Colonic mucosa (tissue), 4 donors: Measurements from ENCODE around the gene LOX. TPM values are rescaled to one million over a fixed set of nuclear protein-coding genes. Genes with fewer than 3 reads are reported as not detected.

Experiments used
- DNase-seq: peaks from one replicate; pipeline ENCODE4 v3.0.0-alpha.2; 2020
- H3K27ac ChIP-seq: fragments of 200-600 bp; one replicate; pipeline ENCODE4 v1.8.0; 2021
- H3K27me3 ChIP-seq: fragments of 200-600 bp; one replicate; pipeline ENCODE4 v1.8.0; 2021
- H3K36me3 ChIP-seq: fragments of 200-600 bp; one replicate; pipeline ENCODE4 v1.8.0; 2021
- H3K4me1 ChIP-seq: fragments of 200-600 bp; one replicate; pipeline ENCODE4 v1.8.0; 2021; ENCODE audit warnings: mild to moderate bottlenecking
- H3K4me3 ChIP-seq: fragments of 200-600 bp; one replicate; pipeline ENCODE4 v1.8.0; 2021
- H3K9ac ChIP-seq, 2 donors: one replicate each; pipeline ENCODE4 v1.7.0; 2013; ENCODE audit warnings: control low read depth in 2 of 2, low read depth in 2 of 2, low read length in 2 of 2
- H3K9me3 ChIP-seq: fragments of 200-600 bp; one replicate; pipeline ENCODE4 v1.8.0; 2021
- CTCF ChIP-seq: fragments of 200-600 bp; IDR thresholded peaks from one replicate; pipeline ENCODE4 v1.8.0; 2022; ENCODE audit warnings: antibody characterized with exemption, mild to moderate bottlenecking
- intact Hi-C: fragments of 100-400 bp; cut with DNase I; formaldehyde crosslinking; loops from one replicate; pipeline ENCODE4 v1.14.1; 2022
- total RNA-seq, 2 donors: library from RNA; stranded (reverse); fragmentation: NEBNext Ultra II Directional in 1 of 2; extraction: Animal tissue kit (Norgen Biotek cat#: 25700) in 1 of 2; gene quantifications; one replicate each; pipeline ENCODE4 v1.2.1, GENCODE V29; 2021
- donor health status: healthy.
- donor health status: DM: no; HTN: no; CAD: no.
- donor health status: DM: no; HTN: no; CAD: no.

Gene LOX
- total RNA-seq, 2 donors from 2014 or later = 2.0 to 6.2 TPM

- no peak for DNase-seq
- Histone ChIP-seq H3K27me3 (no peaks in the 10 kb centered on the region), H3K9me3 (no peaks in the 10 kb centered on the region), H3K4me1 (no peaks in the 10 kb centered on the region), H3K27ac (no peak overlapping the region), H3K4me3 (no peak overlapping the region), H3K9ac (no peak overlapping the region), H3K36me3 (no peaks in the 10 kb centered on the region)
- intact Hi-C loops = loop anchor here (10.0 kb wide), 1 partner anchor 142 kb away; the partner anchor contains the start of gene SRFBP1
- TF ChIP-seq CTCF = no peak
These were observed 29.0 kb upstream of the LOX start for GRCh38 chr5:122107016-122107415.

GRCh38 chr5:122105909-122106308 is 27.9 kb upstream of the LOX start:
- Histone ChIP-seq H3K36me3 (no peaks in the 10 kb centered on the region), H3K9ac (no peak overlapping the region), H3K27me3 (no peaks in the 10 kb centered on the region), H3K9me3 (no peaks in the 10 kb centered on the region), H3K4me1 (no peaks in the 10 kb centered on the region), H3K27ac (no peak overlapping the region), H3K4me3 (no peak overlapping the region)
- TF ChIP-seq CTCF = no peak
- intact Hi-C loops = loop anchor here (10.0 kb wide), 1 partner anchor 141 kb away; the partner anchor contains the start of gene SRFBP1
- DNase-seq = no peak

- H3K9ac ChIP-seq = no peak overlapping the region
- no peaks in the 10 kb centered on the region for H3K9me3 ChIP-seq
- intact Hi-C loops = loop anchor here (10.0 kb wide), 1 partner anchor 138 kb away; the partner anchor contains the start of gene SRFBP1
These were observed 24.8 kb upstream of the LOX start for GRCh38 chr5:122102825-122103224.

GRCh38 chr5:122101636-122102285 is 23.7 kb upstream of the LOX start:
- Histone ChIP-seq H3K9ac (no peak overlapping the region), H3K27me3 (no peaks in the 10 kb centered on the region), H3K9me3 (no peaks in the 10 kb centered on the region), H3K36me3 (no peaks in the 10 kb centered on the region), H3K4me3 (no peak overlapping the region), H3K27ac (no peak overlapping the region), H3K4me1 (no peaks in the 10 kb centered on the region)
- TF ChIP-seq CTCF = peak; percentile 46
- intact Hi-C loops = loop anchor here (10.0 kb wide), 1 partner anchor 137 kb away; the partner anchor contains the start of gene SRFBP1
- DNase-seq = no peak

More at GRCh38 chr5:122102825-122103224, 24.8 kb upstream of the LOX start:
- TF ChIP-seq CTCF = no peak
- no peaks in the 10 kb centered on the region for H3K4me1 ChIP-seq
- H3K4me3 ChIP-seq = no peak overlapping the region
- no peak for DNase-seq
- H3K27ac ChIP-seq = no peak overlapping the region
- no peaks in the 10 kb centered on the region for H3K27me3 ChIP-seq
- H3K36me3 ChIP-seq = no peaks in the 10 kb centered on the region

- Histone ChIP-seq H3K4me1 (no peaks in the 10 kb centered on the region), H3K27me3 (no peaks in the 10 kb centered on the region), H3K9ac (no peak overlapping the region), H3K9me3 (no peaks in the 10 kb centered on the region), H3K27ac (no peak overlapping the region), H3K36me3 (no peaks in the 10 kb centered on the region), H3K4me3 (no peak overlapping the region)
- TF ChIP-seq CTCF = no peak
- intact Hi-C loops = loop anchor here (10.0 kb wide), 2 partner anchors 56 to 396 kb away; no protein-coding TSS in a partner anchor
- DNase-seq = no peak
These were observed 21.2 kb upstream of the LOX start for GRCh38 chr5:122099060-122099790.
